ENCODE data around the gene DYRK2. TPM values are rescaled to one million over a fixed set of nuclear protein-coding genes. Genes with fewer than 3 reads are reported as not detected.

Gene DYRK2
- total and polyA plus RNA-seq, 10 of the 15 experiments (the other 5 are each of a cell fraction or from before 2014, with no cell fraction given), result 3.1 to 35.9 (median 12.2) TPM

DNA sequence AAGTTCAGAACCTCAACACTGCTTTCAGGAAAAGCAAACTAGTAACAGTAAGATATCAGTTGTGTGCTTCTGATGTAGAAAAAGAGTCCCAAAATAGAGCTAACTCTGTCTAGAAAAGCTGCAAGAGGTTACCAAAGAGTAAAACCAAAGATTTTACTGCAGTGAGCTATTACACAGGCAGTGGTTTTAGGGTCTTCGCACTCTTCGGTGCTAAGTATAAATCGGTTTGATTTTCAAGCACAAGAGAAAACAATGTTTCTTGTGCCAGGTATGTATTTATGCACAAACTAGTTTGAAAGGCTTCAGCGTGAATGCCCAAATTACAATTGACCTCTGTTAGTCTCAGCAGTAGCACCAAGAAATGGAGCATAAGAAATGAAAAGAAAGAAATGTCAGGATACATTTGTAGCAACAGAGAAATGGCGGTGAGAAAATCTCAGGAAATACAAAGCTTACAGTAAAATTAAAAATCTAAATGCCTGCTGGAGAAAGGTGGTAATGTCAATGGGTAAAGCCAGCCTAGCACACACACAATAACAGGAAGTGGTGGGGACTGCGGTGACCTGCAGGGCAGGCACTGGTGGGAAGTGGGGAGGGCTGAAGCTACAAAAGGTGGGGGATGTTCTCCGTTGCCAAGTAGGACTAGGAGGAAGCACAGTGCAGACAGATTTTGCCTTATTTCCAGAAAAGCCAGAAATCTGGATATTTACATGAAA lies 18.0 kb upstream of the DYRK2 start:
- H2AFZ ChIP-seq (ENCODE audit: control insufficient read depth, low read depth, low read length), result peak overlapping the region; percentile 65
- H3K36me3 ChIP-seq (ENCODE audit: control insufficient read depth in 2 of 2, insufficient read depth in 2 of 2, low read length in 1 of 2), result no peaks in the 10 kb centered on the region
- peak overlapping the region; percentile 4; the same call in 1 of the 2 replicates for H3K27ac ChIP-seq (ENCODE audit: control insufficient read depth, insufficient read depth)
- H3K4me1 ChIP-seq (ENCODE audit: control insufficient read depth, insufficient read depth, low read length), result peaks cover 13% of the 10 kb centered on the region; the same call in 1 of the 2 replicates
- ChIA-PET SMC1A (ENCODE audit: uncharacterized antibody, unreplicated experiment) (interaction anchor here (0.6 to 0.9 kb wide), 2 partner anchors 73 to 216 kb away, joined by 3 to 4 read pairs; no protein-coding TSS in a partner anchor), RAD21 (ENCODE audit: unreplicated experiment) (interaction anchor here (0.8 kb wide), 1 partner anchor 23 kb away, joined by 3 read pairs; no protein-coding TSS in a partner anchor), POLR2A (no interaction called here), CTCF (no interaction called here)
- FAIRE-seq (peak; percentile 41), ATAC-seq (peak; percentile 97), DNase-seq (ENCODE audit: low read depth, low spot score) (peak; percentile 53)
- 29% methylated on average over 7 of the region's 7 CpGs for WGBS (ENCODE audit: insufficient coverage, insufficient replicate concordance, low lambda C conversion rate, missing lambda C conversion rate)
- H3K79me2 ChIP-seq (ENCODE audit: control insufficient read depth, insufficient read depth, low read length), result no peaks in the 10 kb centered on the region
- H3K4me2 ChIP-seq (ENCODE audit: control insufficient read depth, insufficient read depth), result peak overlapping the region; percentile 31
- H3K27me3 ChIP-seq (replicated peaks in 1 of 2; ENCODE audit: control insufficient read depth in 2 of 2, insufficient read depth in 2 of 2, low read length in 1 of 2), result no peaks in the 10 kb centered on the region
- intact Hi-C loops (cut with micrococcal nuclease; ENCODE audit: unreplicated experiment), result no loop called here
- peak overlapping the region; percentile 0; the same call in 1 of the 2 replicates for H3K4me3 ChIP-seq
- no TSS peak for BruUV-seq (replicated peaks)
- H4K20me1 ChIP-seq (ENCODE audit: control insufficient read depth, insufficient read depth), result no peaks in the 10 kb centered on the region
- no peaks in the 10 kb centered on the region for H3K9me3 ChIP-seq (replicated peaks; ENCODE audit: control insufficient read depth, insufficient read depth, low read length)
- in situ Hi-C loops (cut with MboI), result no loop called here
- no peak overlapping the region for H3K9ac ChIP-seq (ENCODE audit: control insufficient read depth, insufficient read depth, low read length)
- TF ChIP-seq FOXK2 (IDR thresholded peaks at IDR 0.05) (no peak), BMI1 (IDR thresholded peaks at IDR 0.05; ENCODE audit: borderline replicate concordance) (no peak), SP1 (IDR thresholded peaks at IDR 0.05; ENCODE audit: low read depth, low read length) (peak; percentile 41), IKZF1 (conservative IDR thresholded peaks at IDR 0.05) (peak; percentile 43), NFYA (IDR thresholded peaks at IDR 0.05; ENCODE audit: borderline replicate concordance, low read depth, low read length) (no peak), CBFB (IDR thresholded peaks at IDR 0.05; ENCODE audit: low read depth) (peak; percentile 47; the same call in 1 of the 2 replicates), CHD2 (IDR thresholded peaks at IDR 0.05; ENCODE audit: borderline replicate concordance, low read depth, low read length) (0 out of 2 replicates have a peak, but pooled peaks have one; percentile 33), MYB (IDR thresholded peaks at IDR 0.05; ENCODE audit: borderline replicate concordance, low read depth, low read length) (no peak), RELA (IDR thresholded peaks at IDR 0.05; ENCODE audit: borderline replicate concordance, partially characterized antibody) (no peak), CBX3 (IDR thresholded peaks at IDR 0.05; ENCODE audit: borderline replicate concordance, low read depth) (no peak), NFIC (IDR thresholded peaks at IDR 0.05; ENCODE audit: low read depth, low read length) (no peak), POU2F2 (IDR thresholded peaks at IDR 0.05; ENCODE audit: borderline replicate concordance, low read depth, low read length) (0 out of 3 replicates have a peak, but pooled peaks have one; percentile 34), MXI1 (IDR thresholded peaks at IDR 0.05; ENCODE audit: low read depth, low read length) (no peak), GABPA (IDR thresholded peaks at IDR 0.05; ENCODE audit: low read depth) (no peak), DPF2 (IDR thresholded peaks at IDR 0.05) (peak; percentile 29; the same call in 1 of the 2 replicates), RB1 (IDR thresholded peaks at IDR 0.05; ENCODE audit: borderline replicate concordance) (no peak), LARP7 (IDR thresholded peaks at IDR 0.05) (no peak), MTA3 (IDR thresholded peaks at IDR 0.05; ENCODE audit: borderline replicate concordance, low read length) (no peak), ATF7 (IDR thresholded peaks at IDR 0.05; ENCODE audit: low read depth) (no peak), KDM1A (IDR thresholded peaks at IDR 0.05; ENCODE audit: borderline replicate concordance) (no peak)
- TF ChIP-seq, protein P1, sequence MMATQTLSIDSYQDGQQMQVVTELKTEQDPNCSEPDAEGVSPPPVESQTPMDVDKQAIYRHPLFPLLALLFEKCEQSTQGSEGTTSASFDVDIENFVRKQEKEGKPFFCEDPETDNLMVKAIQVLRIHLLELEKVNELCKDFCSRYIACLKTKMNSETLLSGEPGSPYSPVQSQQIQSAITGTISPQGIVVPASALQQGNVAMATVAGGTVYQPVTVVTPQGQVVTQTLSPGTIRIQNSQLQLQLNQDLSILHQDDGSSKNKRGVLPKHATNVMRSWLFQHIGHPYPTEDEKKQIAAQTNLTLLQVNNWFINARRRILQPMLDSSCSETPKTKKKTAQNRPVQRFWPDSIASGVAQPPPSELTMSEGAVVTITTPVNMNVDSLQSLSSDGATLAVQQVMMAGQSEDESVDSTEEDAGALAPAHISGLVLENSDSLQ (IDR thresholded peaks at IDR 0.05), result no peak
- TF ChIP-seq, protein P2, sequence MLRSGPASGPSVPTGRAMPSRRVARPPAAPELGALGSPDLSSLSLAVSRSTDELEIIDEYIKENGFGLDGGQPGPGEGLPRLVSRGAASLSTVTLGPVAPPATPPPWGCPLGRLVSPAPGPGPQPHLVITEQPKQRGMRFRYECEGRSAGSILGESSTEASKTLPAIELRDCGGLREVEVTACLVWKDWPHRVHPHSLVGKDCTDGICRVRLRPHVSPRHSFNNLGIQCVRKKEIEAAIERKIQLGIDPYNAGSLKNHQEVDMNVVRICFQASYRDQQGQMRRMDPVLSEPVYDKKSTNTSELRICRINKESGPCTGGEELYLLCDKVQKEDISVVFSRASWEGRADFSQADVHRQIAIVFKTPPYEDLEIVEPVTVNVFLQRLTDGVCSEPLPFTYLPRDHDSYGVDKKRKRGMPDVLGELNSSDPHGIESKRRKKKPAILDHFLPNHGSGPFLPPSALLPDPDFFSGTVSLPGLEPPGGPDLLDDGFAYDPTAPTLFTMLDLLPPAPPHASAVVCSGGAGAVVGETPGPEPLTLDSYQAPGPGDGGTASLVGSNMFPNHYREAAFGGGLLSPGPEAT (IDR thresholded peaks at IDR 0.05; ENCODE audit: low read depth), result no peak
- TF ChIP-seq, protein P3, sequence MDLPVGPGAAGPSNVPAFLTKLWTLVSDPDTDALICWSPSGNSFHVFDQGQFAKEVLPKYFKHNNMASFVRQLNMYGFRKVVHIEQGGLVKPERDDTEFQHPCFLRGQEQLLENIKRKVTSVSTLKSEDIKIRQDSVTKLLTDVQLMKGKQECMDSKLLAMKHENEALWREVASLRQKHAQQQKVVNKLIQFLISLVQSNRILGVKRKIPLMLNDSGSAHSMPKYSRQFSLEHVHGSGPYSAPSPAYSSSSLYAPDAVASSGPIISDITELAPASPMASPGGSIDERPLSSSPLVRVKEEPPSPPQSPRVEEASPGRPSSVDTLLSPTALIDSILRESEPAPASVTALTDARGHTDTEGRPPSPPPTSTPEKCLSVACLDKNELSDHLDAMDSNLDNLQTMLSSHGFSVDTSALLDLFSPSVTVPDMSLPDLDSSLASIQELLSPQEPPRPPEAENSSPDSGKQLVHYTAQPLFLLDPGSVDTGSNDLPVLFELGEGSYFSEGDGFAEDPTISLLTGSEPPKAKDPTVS (IDR thresholded peaks at IDR 0.05; ENCODE audit: low read depth, low read length), result no peak
